ENCODE measurements around the gene IFRD2.

IFRD2 gene

DNA sequence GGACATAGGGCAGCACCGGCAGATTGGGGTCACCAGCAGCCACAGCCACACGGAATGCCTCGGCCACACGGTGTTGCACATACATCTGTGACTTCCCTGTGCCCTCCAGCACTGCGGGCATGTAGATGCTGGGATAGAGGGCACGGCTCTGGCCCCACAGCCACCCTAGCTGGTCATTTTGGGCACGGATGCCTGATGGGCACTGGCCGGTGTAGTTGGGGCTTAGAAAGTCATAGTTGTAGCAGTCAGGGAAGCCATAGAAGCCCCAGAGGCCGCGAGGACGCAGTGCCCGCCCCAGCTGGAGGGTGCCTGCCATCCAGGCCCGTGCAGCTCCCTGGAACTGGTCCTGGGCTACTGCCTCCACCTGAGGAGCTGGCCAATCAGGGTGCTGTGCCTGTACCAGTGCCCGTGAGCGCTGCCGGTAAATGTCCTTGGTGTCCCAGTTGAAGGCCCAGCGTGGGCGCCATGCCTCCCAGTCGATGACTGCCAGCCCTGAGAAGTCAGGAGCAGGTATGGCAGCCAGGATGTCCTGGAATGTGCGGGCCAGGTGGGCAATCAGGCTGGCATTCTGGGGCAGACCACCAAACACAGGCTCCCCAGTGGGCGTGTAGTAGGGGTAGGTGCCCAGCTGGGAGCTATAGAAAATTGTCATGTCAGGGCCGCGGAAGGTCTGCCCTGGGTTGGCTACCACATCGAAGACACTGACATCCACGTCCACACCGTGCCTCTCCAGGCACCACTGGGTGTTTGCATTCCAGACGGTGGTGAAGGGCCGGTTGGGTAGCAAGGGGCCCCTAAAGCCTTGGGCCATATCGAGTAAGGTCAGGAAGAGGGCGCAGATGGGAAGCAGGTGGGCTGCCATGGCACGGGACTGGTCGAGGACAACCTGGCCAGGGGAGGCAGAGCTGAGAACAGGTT lies 10.1 kb upstream of the IFRD2 start:
- no peak for DNase-seq (ENCODE audit: low read depth, low spot score)

DNA sequence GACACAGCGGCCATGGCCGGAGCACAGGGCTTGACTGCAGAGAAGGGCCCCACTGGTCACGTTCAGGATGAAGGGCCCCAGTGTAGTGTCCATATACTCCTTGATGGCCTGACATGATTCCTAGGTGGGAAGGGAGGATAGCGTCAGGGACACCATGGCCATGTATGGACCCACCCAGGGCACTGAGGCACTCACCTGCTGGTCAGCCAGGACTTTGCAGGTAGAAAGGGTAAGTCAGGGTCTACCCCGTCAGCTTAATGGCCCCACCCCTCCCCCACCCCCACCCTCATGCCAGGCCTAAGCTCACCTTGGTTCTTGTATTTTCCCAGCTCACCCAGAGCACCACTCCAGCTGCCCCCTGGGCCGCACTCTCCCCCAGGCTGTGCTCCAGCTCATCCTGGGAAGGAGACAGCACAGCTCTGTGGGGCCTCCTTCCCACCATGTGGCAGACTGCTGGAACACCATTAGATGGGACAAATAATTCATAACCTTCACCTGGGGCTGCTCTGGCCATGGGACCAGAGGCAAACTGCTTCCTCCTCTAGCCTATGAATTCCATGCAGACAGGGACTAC lies 8.5 kb upstream of the IFRD2 start:
- no peak for DNase-seq (ENCODE audit: low read depth, low spot score)

DNA sequence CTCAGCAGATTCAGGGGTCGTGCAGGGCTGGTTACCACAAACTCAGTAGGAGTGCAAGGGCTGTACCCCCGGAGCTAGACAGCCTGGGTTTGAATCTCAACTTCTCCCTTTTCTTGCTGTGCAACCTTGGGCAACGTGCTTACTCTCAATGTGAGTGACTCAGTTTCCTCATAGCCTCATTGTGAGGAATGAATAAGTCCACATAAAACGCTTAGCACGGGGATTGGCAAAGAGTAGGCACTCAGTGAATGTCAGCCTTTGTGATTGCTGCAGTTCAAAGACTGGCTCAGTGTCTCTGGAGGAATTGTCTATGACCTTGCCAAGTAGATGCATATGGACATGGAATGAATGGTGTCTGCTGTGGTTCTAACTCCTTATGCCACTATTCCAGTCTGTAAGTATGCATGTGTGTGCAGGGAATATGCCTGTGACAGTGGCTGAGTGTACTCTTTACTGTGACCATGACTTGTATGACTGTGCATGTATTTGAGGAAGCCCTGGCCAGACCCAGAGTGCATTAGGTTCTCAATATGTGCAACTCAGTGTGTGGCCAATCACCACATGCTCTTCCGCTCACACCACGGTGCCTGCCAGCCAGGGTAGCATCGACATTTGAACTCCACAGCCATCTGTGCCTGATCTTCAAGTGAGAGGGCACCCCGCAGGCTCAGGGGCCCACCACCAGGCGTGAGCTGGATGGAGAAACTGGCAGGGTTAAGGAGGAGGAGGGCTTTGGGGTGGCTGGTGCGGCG lies 7.9 kb upstream of the IFRD2 start:
- DNase-seq (ENCODE audit: low read depth, low spot score) = no peak

DNA sequence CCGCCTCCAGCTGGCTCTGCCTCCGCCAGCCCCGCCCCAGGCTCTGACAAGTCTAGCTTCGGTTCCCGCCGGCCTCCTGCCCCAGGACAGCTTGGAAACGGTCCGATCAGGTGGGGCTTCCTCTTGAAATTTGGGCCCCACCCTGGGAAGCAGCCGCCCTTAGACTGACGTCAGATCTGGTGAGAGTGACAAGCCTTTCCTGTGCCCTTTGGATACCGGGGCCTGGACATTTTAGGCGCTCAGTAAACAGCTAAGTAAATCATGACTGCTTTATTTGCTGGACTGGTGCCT lies 7.4 kb upstream of the IFRD2 start:
- DNase-seq (ENCODE audit: low read depth, low spot score) = no peak

DNA sequence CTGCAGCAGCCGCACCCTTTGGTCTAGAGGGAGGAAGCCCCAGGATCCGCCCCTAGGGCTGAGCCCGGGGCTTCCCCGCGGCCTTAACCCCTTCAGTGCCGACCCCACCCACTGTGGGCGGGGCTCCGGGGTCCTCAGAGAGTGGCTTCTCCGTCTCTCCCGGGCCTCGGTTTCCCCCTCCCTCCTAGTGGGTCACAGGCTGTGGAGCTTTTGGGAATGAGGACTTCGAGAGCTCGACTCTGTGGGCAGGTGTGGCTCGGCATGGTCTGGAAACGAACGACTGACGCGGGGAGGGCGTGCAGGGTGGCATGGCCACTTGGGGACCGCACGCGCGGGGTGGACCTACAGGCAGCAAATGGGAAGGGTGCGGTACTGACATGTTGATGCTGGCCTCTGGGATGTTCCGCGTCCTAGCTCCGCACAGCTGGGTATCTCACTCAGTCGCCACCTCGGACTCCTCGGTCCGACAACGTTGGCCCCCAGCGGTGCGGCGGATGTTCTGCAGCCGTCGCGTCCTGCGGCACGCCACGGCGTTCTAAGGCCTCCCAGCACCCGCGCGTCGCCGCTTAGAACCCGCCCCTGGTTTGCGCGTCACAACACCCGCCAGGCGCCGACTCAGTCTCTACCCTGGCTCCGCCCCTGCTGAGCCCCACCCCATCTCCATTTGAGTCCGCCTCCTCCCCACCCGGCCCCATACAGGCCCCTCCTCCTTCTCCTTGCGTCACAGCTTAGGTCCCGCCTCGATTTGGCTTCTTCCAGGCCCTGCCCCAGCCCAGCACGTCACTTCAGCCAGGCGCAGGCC lies 6.8 kb upstream of the IFRD2 start, which contains the start of the genes HYAL3 and NAA80:
Gene HYAL3 (minus strand): TSS at position 570 of the 802 bp plus-strand sequence. CDS start 3,803 bp downstream, outside the sequence.
Gene NAA80 (minus strand): TSS at position 570 of the 802 bp plus-strand sequence. CDS start 1,942 bp downstream, outside the sequence.
- DNase-seq (ENCODE audit: low read depth, low spot score) = no peak

DNA sequence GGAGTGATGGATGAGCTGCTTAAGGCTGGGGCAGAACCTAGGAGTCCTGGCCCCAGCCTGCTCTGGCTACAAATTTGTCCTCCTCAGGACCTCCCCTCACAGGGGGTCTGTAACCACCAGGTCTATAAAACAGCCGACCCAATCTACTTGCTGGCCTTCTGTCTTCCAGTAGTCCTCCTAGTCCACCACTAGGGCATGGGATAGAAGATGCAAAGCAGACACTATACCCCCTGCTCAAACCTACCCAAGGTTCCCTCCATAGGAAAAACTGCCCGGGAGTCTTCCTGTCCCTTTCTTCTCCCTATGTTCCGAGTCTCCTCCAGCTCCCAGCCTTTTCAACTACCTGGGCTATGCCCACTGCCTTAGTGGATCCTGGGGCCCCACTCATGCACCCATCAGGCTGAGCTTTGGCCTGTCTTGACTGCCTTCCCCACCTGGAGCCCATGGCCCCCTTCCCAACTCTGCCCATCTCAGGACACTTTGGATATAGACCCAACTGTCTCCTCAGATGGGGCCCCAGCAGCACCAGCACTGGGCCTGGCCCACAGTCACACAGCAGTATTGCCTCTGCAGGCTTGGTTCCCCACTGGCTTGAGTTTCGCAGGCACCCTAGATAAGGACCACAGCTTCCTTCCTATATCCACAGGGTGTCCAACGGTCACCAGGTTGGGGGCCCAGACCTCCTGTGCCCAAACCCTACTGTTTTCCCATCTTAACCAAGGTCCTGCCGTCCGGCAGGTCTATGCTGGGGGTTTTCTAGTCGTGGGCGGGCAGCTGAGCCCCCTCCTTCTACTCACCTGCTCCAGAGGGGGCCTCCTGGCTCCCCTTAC lies 5.9 kb upstream of the IFRD2 start:
- no peak for DNase-seq (ENCODE audit: low read depth, low spot score)

DNA sequence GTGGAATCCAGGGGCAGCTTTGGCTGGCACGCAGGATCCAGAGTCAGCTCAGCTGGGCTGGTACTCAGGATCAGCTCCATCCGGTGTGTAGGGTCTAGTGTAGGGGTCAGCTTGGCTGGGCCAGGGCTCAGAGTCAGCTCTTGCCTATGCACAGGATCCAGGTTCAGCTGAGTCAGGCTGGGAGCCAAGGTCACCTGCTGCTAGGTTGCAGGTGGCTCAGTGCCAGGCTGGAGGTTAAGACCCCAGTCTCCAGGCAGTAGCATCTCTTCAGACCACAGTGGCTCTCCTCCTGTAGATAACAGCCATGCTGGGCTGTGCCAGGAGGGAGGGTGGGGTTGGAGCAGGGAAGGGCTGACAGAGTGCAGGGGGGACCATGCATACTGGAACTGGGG lies 5.2 kb upstream of the IFRD2 start:
- DNase-seq (ENCODE audit: low read depth, low spot score) = no peak

DNA sequence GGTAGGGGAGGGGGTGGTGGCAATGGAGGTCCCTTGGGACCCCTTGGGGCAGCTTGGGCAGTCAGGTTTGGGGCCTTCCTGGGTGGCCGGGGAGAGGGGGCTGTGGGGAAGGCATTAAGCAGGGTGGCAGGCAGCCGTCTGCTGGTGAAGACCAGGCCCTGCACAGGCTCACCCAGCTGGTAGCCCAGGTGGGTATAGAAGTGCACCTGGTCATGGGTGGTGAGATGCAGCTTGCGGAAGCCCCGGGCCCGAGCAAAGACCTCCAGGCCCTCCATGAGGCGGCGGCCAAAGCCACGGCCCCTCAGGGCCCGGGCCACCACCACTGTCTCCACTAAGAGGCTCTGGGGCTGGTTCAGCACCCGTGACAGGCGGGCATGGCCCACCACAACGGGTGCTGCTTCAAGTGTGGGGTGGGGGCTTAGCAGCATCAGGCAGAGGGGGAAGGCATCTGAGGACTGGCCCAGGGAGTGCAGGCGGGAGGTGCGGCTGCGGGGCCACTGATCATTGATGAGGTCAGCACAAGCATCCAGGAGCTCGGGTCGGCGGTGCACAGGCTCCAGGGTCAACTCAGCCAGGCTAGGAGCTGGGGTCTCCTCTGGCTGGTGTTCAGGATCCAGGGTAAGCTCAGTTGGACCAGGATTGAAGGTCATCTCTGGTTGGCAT lies 4.6 kb upstream of the IFRD2 start:
- no peak for DNase-seq (ENCODE audit: low read depth, low spot score)

DNA sequence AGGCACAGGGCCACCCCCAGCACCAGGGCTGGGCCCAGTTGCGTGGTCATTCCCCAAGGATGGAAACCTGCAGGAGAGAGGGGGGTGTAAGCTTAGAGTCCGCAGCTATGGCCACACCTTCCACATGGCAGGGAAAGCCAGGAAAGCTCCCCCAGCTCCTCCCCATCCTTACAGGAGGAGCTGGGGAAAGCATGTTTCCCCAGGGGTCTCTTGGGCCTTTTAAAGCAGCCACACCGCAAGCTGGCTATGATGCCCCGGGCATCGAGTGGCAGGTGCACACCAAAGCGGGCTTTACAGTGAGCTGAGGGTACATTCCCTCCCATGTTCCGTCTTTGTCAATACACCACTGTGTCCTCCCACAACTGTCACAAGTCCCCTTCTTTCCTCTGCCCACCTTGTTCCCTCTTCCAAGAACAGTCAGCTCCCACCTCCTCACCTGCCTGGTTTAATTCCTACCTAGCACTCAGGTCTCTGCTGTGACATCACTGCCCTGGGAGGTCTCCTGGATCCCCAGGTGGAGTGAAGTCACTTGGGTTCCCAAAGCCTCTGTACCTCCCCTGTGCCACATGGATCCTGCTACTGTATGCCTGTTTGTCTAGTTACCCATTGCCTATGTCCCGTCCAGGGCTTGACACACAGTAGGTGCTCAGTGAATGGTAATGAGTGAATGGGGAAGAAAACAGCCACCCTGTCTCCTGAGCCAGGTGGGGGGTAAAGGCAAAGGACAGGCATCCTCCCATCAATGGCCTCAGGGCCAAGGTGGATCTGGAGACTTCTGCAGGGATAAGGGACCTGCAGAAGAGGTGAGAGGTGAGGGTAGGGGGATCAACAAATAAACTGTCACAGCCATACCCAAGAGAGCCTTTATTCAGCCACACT lies 3.6 kb upstream of the IFRD2 start:
- DNase-seq (ENCODE audit: low read depth, low spot score) = no peak

DNA sequence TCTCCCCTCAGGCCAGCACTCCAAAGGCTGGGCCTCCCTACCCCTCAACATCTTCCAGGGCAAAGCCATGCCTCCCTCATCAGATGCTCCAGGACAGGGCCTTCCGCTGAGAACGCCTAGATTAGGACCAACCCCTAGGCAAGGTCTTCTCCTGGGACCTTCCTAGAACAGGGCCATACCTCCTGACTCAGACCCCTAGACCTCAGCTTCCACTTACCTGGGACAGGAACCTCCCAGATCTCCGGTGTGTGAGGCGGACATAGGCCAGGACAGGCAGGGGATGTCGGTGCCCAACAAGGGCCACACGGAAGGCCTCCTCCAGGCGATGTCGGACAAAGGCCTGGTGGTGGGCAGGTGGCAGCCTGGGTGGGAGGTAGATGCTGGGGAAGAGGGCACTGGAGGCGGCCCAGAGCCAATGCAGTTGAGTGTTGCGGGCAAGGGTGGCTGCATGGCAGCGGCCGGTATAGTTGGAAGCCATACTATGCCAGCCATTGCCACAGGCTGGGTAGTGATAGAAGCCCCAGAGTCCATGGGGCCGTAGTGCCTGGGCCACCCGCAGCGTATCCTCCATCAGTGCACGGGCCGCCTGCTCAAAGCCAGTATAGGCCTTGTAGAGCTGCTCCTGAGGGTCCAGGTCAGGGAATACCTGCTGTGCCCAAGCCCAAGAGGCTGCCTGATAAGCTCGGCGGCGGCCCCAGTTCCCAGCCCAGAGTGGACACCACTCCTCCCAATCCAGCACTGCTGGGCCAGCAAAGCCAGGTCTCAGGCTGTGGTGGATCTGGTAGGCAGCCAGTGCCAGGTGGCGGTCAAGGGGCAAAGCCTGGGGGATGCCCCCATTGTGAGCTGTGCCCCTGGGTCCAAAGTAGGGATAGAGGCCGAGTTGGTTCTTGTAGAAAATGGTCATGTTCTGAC lies 2.5 kb upstream of the IFRD2 start:
- no peak for DNase-seq (ENCODE audit: low read depth, low spot score)

DNA sequence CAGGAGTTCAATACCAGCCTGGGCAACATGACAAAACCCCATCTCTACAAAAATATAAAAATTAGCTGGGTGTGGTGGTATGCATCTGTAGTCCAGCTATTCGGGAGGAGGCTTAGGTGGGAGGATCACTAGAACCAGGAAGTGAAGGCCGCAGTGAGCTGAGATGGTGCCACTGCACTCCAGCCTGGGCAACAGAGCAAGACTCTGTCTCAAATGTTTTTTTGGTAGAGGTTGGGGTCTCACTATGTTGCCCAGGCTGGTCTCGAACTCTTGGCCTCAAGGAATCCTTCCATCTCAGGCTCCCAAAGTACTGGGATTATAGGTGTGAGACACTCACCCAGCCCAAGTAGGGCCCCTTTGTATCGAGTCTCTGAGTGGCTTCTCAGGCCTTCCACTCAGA lies 1.9 kb upstream of the IFRD2 start:
- DNase-seq (ENCODE audit: low read depth, low spot score) = no peak

DNA sequence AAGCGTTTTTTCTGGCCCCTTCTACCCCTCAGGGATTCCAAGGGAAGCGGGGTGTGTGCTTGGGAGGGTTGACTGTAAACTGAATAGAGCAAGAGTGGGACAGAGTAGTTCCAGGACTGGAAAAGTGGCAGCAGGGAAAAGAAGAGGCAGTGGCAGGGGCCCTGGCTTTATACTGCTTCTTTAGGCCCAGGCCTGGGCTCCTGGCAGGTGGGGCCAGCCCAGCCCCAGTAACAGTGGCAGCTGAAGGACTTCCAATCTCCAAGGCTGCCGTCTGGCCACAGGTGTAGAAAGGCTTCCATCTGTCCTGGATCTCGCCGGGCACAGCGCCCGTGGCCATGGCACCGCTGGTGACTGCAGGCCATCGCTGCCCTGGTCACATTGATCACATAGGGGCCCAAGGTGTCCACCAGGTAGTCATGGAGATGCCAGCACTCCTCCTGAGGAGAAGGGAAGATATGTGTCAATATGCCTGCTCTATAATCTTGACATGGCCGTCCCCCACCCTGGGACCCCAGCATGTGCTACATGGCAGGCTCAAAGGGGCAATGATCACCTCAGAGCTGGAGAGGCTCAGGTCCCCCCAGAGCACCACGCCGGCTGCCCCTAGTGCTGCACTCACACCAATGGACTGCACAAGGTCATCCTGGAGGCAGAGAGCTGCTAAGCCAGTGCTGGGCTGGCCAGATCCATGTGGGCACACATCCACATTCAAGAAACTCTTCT lies 1.0 kb upstream of the IFRD2 start:
- no peak for DNase-seq (ENCODE audit: low read depth, low spot score)

DNA sequence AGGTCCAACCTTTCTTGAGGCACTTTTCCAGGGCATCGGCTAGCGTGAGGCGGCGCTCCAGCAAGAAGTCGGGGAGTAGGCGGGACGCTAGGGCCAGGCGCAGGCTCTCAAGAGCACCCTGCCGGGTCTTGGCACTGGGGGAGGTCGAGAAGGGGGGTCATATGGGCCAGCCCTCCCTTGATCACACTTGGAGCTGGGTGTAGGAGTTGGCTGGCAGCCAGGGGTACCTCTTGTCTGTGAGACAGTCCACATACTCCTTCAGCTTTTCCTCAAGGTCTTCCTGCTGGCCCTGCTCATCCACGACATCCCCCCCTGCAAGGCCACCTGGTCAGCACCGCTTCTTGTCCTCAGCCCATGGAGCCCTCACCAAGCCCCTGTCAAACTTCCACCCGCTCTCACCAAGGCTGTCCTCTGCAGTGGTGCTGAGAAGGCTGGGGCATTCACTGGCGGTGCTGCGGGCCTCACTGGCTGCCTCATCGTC lies 2.0 kb downstream of the IFRD2 start:
- DNase-seq (ENCODE audit: low read depth, low spot score) = no peak

DNA sequence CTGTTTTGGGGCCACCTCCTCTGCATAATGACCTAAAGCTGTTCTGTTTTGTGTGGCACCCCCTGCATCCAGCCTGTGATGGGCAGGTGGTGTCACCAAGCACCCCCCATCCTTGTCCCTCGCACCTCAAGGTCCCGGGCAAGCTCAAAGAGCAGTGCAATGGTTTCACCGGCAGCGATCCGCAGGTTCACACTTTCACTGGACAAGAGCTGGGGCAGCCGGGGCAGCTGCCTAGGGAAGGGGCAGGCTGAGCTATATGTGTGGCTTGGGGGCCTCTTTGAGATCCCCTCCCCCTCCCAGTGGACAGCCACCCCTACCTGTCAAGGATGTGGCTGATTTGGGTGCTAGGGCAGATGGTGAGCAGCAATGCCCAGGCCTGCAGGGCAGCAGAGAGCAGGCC lies 3.1 kb downstream of the IFRD2 start:
- no peak for DNase-seq (ENCODE audit: low read depth, low spot score)

DNA sequence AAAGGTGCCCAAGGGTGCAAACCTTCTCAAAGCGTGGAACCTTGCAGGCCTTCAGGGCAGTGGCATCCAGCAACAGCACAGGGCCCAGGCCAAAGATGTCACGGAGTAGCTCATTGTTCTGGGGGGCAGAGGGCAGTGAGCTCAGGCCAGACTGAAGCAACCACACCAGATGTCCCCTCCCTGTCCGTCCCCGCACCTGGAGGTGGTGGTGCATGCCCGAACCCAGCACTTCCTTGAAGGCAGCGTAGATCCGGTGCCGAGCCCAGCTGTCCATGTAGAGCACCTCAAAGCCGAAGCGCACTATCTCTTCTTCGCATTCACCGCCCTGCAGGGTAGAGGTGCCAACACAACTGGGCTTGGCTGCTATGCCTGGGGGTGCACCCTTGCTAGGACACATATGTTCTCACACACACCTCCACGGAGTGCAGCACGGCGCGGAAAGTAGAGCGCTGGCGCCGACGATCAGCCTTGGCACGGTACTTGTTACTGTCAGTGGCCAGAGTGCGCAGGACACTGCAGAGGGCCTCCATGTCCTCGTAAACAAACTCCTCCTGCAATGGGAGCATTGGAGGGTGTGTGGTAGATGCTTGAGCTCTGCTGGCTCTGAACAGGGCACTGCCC lies 3.7 kb downstream of the IFRD2 start:
- no peak for DNase-seq (ENCODE audit: low read depth, low spot score)

DNA sequence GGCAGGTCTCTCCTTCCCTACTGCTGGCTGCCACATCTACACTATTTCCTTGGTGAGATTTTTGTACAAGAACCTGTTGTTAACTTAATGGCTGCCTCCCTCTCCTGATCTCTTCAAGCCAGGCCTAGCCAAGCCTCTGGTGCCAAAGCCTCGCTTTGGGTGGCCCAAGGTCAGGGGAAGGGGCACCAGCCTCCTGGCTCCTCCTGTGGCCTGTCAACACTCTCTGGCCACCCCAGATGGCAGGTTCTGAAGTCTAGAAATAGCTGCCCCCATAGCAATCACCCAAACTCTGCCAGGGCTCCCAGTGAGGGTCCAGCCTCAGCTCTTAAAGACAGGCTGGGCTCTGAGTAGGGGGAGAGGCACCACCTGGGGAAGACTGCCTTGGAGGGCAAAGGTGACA lies 5.0 kb downstream of the IFRD2 start:
- DNase-seq (ENCODE audit: low read depth, low spot score) = no peak
